Glutamatergic neuron (in vitro differentiated cells): ENCODE data around the gene TPRN. TPM values are rescaled to one million over a fixed set of nuclear protein-coding genes. Genes with fewer than 3 reads are reported as not detected.
A peak's percentile ranks its signal among the peaks of the same experiment; 100 is the strongest.

ENCODE experiments used
- DNase-seq: peaks from one replicate; pipeline ENCODE4 v3.0.0; 2022
- H3K27ac Mint-ChIP-seq: one replicate; pipeline ENCODE4 v1.8.0; 2020; ENCODE audit warnings: mild to moderate bottlenecking, mixed read lengths, inconsistent platforms; ENCODE audit not compliant: unreplicated experiment
- H3K27me3 Mint-ChIP-seq: one replicate; pipeline ENCODE4 v1.8.0; 2020; ENCODE audit warnings: mild to moderate bottlenecking, moderate library complexity, mixed read lengths, inconsistent platforms; ENCODE audit not compliant: unreplicated experiment
- H3K36me3 Mint-ChIP-seq: one replicate; pipeline ENCODE4 v1.8.0; 2020; ENCODE audit warnings: mild to moderate bottlenecking, mixed read lengths, inconsistent platforms; ENCODE audit not compliant: unreplicated experiment
- H3K4me1 Mint-ChIP-seq: one replicate; pipeline ENCODE4 v1.8.0; 2020; ENCODE audit warnings: mild to moderate bottlenecking, low read depth, mixed read lengths, inconsistent platforms; ENCODE audit not compliant: unreplicated experiment
- H3K4me3 Mint-ChIP-seq: one replicate; pipeline ENCODE4 v1.8.0; 2020; ENCODE audit warnings: mild to moderate bottlenecking, mixed read lengths, inconsistent platforms; ENCODE audit not compliant: unreplicated experiment
- H3K9me3 Mint-ChIP-seq: one replicate; pipeline ENCODE4 v1.8.0; 2020; ENCODE audit warnings: mild to moderate bottlenecking, moderate library complexity, mixed read lengths, inconsistent platforms; ENCODE audit not compliant: unreplicated experiment
- total RNA-seq: library from RNA; stranded (reverse); fragmentation: NEBNext Ultra II Directional; extraction: Animal tissue kit (Norgen Biotek cat#: 25700); gene quantifications from one replicate; pipeline ENCODE4 v1.2.1, GENCODE V29; 2021; ENCODE audit not compliant: unreplicated experiment
- TF ChIP-seq, protein P1 (sequence below): fragments of 200-600 bp; sonication (generic); IDR thresholded peaks from one replicate; pipeline ENCODE4 v1.5.0; 2021; ENCODE audit not compliant: partially characterized antibody, unreplicated experiment

TPRN gene
- total RNA-seq, 1 donor from 2014 or later = 9.6 TPM

DNA sequence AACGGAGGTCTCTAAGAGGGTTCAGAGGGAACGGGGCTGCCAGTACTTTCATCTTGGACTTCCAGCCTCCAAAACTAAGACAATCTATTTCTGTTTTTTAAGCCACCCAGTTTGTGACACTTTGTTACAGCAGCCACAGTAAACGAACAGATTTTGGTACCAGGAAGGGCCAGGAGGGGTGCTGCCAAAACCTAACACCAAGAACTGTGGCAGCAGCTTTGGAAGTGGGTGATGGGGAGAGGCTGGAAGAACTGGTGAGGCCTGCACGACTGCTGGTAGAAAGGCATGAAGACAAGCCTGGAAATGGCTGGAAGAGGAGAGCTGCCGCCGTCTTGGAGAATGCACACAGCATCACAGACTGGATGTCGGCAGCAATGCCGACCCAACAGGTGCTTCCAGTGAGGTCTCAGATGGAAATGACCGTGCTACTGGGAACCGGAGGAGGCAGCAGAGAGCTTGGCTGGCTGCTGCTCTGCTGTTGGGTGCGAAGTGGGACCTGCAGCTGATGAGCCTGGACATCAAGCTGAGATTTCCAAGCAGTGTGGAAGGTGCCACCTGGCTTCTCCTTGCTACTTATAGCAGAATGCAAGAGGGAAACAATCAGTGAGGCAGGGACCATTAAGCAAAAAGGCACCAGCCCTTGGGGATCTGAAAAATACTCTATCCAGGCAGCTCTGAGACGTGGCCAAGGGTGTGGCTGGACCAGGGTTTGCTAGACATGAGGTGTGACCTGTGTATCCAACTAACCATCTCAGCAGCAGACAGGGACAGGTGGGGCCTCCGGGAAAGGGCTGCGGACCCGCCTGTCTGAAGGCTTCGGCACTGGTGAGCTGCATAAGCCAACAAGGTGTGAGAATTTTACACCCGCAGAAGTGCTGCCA lies 24.0 kb downstream of the TPRN start:
- TF ChIP-seq, protein P1, sequence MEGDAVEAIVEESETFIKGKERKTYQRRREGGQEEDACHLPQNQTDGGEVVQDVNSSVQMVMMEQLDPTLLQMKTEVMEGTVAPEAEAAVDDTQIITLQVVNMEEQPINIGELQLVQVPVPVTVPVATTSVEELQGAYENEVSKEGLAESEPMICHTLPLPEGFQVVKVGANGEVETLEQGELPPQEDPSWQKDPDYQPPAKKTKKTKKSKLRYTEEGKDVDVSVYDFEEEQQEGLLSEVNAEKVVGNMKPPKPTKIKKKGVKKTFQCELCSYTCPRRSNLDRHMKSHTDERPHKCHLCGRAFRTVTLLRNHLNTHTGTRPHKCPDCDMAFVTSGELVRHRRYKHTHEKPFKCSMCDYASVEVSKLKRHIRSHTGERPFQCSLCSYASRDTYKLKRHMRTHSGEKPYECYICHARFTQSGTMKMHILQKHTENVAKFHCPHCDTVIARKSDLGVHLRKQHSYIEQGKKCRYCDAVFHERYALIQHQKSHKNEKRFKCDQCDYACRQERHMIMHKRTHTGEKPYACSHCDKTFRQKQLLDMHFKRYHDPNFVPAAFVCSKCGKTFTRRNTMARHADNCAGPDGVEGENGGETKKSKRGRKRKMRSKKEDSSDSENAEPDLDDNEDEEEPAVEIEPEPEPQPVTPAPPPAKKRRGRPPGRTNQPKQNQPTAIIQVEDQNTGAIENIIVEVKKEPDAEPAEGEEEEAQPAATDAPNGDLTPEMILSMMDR = peak; percentile 35
- no peak overlapping the region for H3K4me3 Mint-ChIP-seq
- no peak overlapping the region for H3K27ac Mint-ChIP-seq
- no peaks in the 10 kb centered on the region for H3K4me1 Mint-ChIP-seq
- no peak for DNase-seq
- H3K36me3 Mint-ChIP-seq = no peaks in the 10 kb centered on the region
- H3K27me3 Mint-ChIP-seq = peaks cover 2% of the 10 kb centered on the region
- no peaks in the 10 kb centered on the region for H3K9me3 Mint-ChIP-seq

DNA sequence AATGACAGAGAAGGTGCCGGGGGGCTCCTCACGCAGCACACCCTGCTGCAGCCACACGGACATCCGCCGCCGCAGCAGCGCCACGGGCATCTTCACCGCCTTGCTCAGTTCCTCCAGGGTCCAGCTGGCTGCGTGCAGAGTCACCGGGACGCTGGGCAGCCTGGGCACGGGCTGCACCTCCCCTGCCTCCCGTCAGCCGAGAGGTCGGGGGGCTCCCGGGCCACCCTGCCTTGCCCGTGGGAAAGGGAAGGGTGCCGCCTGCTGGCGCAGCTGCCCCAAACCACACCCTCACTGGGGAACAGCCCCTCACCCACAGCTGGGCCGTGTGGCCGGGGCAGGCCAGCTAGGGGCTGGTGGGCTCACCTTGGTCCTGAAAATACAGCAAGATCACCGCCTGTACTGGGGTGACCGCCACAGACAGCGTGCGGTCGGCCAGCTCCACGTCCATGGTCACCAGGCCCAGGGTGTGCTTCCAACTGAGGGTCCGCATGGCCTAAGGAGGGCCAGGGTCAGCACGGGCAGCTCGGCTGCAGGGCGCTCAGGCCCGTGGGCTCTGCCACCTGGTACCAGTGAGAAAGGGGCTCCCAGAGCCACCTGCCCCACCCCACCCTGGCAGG lies 25.1 kb downstream of the TPRN start:
- Mint-ChIP-seq H3K4me3 (no peak overlapping the region), H3K36me3 (no peaks in the 10 kb centered on the region), H3K27me3 (peaks cover 5% of the 10 kb centered on the region), H3K9me3 (peaks cover 2% of the 10 kb centered on the region), H3K27ac (no peak overlapping the region), H3K4me1 (no peaks in the 10 kb centered on the region)
- no peak for DNase-seq
- TF ChIP-seq, protein P1 = no peak

DNA sequence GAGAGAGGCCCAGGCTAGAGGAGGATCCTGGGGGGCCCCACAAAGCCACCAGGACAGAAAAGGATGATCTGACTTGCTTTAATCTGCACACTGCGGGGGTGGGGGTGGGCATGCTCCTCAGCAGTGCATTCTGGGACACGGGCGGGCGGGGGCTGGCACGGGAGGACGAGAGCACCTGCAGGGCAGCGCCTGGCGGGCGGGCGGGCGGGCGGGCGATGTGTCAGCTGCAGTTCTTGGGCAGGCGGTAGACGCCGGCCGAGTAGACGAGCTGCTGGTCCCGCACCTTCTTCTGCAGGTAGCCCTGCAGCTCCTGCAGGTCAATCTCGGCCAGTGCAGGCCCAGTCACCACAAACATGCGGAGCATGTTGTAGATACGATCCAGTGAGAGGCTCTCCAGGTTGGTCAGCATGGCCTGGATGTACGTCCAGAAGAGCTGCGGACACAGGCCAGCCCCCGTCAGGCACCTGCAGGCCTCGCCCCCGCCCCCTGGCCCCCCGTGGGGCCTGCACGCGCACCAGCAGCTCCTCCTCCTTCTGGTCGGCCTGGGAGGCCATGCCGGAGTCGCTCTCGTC lies 25.7 kb downstream of the TPRN start:
- Mint-ChIP-seq H3K27me3 (peaks cover 5% of the 10 kb centered on the region), H3K4me3 (no peak overlapping the region), H3K4me1 (no peaks in the 10 kb centered on the region), H3K36me3 (no peaks in the 10 kb centered on the region), H3K27ac (no peak overlapping the region), H3K9me3 (peaks cover 2% of the 10 kb centered on the region)
- DNase-seq = no peak
- TF ChIP-seq, protein P1 = no peak

DNA sequence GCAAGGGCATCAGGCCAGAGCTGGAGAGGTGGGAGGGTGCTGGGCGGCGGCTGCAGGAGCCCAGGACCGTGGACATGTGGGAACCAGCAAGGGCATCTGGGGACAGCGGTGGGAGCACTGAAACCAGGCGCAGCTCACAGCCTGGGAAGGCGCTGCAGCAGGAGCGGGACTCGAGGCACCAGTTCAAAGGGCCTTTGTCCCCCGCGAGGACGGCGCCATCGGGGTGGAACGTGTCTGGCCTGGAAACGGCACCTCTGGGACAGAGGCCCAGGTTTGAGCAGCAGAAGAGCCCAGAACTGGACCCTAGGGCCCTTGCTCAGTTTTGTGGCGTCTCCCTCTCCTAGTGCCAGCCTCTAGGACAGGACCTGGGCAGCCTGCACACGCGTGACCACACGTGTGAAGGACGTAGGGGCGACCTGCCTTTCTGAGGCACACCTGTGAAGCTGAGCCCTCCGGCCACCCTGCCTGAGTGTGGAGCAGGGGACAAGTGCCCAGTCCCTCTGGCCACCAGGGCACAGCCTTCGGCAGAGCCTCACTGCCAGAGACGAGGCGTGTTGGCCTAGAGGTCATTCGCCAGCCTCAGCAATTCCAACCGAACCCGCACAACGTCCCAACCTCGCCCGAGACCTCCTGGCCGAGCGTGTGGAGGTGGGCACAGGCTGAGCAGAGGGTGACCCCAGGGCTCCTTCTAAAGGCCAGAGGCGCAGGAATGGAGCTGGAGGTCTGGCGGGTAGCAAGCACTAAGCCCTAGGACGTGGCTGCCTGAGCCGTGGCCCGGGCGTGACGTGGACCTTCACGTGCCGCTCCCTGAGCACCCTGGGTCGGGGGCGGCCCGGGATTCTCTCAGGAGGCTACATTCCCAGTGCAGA lies 26.5 kb downstream of the TPRN start:
- peaks cover 2% of the 10 kb centered on the region for H3K9me3 Mint-ChIP-seq
- DNase-seq = no peak
- no peaks in the 10 kb centered on the region for H3K4me1 Mint-ChIP-seq
- H3K36me3 Mint-ChIP-seq = no peaks in the 10 kb centered on the region
- H3K4me3 Mint-ChIP-seq = no peak overlapping the region
- H3K27ac Mint-ChIP-seq = no peak overlapping the region
- TF ChIP-seq, protein P1 = no peak
- H3K27me3 Mint-ChIP-seq = peaks cover 5% of the 10 kb centered on the region
